Activated CD8-positive, alpha-beta memory T cell treated with anti-CD3 and anti-CD28 coated beads, Interleukin-2, amount 50 U/mL, for 24 hours (primary cell): ENCODE results near the gene FBXW7.

ENCODE experiments used
- DNase-seq: peaks from one replicate; pipeline ENCODE4 v3.0.0-alpha.2; 2020; ENCODE audit errors: extremely low read depth

FBXW7 gene

DNA sequence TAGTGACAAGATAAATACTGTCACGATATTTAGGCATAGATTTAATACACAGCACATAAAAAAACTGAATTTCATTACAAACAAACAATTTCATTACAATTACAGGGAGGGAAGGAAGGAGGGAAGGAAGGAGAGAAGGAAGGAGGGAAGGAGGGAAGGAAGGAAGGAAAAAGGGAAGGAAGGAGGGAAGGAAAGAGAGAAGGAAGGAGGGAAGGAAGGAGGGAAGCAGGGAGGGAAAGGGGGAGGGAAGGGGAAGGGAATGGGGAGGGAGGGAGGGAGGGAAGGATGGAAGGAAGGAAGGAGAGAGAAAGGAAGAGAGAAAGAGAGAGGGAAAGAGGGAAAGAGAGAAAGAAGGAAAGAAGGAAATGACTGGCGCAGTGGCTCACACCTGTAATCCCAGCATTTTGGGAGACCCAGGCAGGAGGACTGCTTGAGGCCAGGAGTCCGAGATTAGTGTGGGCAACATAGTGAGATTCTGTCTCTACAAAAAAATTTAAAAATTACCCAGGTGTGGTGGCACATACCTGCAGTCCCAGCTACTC, 64.6 kb downstream of the FBXW7 start:
- no peak for DNase-seq

DNA sequence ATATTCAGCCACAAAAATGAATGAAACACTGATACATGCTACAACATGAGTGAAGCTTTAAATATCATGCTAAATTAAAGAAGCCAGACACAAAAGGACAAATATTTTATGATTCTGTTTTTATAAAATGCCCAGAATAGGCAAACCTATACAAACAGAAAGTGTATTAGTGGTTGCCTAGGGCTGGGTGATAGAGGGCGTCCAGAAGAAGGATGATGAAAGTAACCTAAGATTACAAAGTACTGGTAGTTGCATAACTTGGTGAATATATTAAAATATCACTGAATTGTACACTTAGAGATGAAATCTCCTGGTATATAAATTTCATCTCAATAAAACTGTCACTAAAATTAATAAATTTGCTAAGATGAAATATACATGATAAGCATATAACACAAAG, 67.5 kb downstream of the FBXW7 start:
- DNase-seq, result no peak

DNA sequence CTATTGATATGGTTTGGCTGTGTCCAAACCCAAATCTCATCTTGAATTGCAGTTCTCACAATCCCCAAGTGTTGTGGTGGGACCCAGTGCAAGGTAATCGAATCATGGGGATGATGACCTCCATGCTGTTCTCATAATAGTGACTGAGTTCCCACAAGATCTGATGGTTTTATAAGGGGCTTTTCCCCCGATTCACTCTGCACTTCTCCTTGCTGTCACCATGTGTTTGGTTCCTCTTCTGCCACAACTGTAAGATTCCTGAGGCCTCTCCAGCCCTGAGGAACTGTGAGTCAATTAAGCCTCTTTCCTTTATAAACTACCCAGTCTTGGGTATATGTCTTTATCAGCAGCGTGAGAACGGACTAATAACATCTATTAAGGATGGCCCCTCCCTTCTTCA, 68.8 kb downstream of the FBXW7 start:
- no peak for DNase-seq

DNA sequence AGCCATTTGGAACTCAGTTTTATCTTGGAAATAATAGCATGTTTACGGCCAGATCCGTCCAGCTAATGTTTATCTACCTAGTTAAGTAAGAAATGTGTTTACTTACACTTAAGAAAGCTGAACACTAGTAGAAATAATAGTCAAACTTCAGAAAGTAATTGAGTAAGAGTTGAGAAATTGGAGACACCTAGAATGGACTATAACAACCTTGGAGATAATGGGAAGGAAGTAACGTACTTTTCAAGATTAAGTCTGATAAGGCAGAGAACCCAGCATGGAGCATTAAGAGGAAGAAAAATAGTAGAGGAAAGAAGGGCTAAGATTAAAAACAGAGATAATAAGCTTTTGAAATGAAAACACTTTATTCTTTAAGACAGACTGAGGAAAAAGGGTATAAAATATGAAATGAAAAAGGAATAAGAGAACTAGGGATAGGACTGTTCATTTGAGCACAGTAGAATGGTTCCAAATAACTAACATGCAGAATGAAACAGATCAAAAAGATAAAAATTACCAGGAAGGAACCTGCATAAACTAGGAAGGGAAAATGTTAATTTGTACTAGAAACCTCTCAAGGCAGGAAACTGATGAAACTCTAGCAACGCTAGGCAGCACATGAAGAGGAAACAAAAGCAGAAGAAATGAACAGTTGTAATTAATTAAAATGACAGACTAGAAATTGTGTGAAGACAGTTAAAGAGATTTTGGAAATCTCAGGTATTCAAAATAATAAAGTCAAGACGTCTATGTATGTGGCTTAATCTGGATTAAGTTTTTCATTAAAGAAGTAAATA, 71.7 kb downstream of the FBXW7 start:
- no peak for DNase-seq

DNA sequence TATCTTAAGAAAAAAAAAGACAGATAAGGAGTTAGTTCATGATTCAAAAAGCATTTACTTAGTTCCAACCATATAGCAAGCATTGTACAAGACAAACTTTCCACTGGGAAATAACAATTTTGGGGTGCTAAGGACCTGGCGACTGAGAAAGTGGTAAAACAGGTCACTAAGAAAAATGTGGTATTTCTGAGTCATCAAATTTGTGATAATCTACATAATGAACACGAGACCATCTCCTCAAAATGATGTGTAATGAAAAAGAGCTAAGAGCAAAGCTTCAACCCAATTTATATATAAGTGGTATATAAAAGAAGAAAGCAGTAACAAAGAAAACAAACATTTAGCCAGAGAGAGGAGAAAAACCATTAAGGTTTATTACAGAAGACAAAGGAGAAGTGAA, 72.3 kb downstream of the FBXW7 start:
- no peak for DNase-seq

DNA sequence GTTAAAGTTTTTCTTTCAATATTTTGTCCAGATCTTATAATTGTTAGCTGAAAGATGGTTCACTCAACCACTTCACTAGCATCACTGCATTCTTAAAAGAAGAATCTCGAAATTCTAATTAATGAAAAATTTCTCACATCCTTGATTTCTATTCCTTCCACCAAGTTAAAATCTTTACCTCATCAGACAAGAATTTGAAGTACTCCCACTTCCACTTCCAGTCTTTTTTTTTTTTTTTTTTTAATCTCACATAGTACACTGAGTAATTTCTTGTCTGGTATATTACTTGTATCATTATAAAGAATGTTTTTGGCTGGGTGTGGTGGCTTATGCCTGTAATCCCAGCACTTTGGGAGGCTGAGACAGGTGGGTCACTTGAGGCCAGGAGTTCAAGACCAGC, 73.2 kb downstream of the FBXW7 start:
- DNase-seq, result no peak

DNA sequence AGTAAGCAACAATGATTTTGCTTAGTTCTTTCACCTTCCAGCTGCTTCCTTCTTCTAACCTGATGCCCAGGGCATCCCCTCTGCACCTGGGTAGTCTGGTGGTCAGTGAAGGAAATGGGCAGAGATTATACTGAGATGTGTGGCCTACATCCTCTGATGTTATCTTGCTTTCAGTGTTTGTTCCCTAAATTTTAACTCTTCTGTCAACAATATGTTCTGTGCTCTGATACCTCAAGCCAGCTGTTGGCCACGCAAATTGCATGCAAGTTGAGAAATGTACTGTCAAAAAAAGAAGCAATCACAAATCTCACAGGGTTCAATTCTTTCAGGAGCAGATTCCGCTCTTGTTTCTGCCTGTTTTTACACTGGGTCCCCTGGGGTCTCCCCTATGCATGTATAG, 73.8 kb downstream of the FBXW7 start:
- no peak for DNase-seq

DNA sequence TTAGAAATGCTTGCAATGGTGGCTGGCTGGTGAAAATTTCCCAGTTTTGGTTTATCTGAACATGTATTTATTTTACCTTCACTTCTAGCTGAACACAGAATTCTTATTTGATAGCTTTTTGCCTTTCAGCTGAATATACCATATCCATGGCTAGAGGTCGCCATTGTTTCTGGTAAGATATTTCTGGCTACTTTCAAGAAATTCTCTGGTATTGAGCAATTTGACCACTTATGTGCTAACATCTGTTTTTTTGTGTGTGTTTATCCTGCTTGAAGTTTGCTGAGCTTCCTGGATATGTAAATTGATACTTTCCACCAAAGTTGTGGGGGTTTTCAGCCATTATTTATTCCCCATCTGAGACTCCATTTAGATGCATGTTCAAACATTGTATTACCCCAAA, 75.4 kb downstream of the FBXW7 start:
- DNase-seq, result no peak

DNA sequence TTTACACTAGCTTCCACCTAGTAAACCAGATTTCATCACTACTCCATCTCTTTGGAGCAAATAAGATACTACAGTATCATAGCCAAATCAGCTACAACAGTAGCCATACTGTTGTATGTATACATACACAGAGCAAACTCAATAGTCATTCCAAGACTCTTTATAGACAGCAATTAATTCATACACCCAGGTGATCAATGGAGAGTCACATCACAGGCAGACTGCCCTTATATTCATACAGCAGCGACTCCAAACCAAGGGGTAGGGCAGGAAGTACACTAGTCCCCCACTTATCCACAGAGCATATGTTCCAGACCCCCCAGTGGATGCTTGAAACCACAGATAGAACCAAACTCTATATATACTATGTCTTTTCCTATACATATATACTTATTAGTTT, 76.6 kb downstream of the FBXW7 start:
- DNase-seq, result no peak

DNA sequence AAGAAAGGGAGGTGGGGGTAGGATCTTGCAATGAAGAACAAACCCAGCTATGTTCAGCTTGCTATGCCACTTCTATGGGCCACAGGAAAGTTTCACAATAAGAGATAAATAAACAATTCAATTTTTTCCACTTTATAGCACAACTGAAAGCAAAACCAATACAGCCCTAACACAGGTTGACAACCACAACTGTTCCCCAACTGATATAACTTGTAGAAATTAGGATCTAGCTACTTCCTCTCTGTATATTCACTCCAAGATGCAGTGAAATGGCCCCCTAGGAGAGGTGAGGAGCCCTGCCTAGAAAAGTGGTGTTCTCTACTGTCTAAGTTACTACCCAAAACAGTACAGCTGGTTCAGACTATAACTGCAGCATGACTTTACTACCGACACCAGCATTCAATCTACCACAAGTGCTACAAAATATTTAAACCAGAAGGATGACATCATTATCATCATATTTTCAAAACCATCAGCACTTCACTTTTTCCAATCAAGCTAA, 77.0 kb downstream of the FBXW7 start:
- DNase-seq, result no peak

DNA sequence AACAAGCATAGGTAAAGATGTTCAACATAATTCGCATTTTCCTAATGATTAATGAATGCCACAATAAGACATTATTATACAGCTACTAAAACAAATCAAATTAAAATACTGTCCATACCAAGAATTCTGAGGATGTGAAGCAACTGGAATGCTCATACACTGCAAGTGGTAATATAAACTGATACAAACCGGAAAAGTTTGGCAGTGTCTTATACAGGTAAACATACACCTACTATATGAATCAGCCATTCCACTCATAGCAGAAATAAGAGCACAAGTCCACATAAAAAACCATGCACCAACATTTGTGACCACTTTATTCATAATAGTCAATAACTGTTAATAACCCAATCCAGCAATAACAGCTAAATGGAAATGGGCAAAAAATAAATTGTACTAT, 79.3 kb downstream of the FBXW7 start:
- no peak for DNase-seq

DNA sequence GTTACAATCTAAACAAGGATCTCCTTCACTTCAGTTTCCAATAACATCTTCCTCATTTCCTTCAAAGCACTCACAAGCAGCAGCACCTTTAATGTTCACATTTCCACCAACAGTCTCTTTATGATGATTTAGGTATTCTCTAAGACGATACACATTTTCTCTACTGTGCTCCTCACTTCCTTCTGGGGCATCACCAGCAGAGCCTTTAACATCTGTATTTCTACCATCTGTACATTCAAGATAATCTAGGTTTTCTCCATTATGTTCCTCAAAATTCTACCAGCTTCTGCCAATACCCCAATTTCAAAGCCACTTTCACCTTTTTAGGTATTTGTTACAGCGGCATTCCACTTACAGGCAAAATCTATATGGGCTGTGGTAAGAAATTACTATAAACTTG, 80.6 kb downstream of the FBXW7 start:
- DNase-seq, result no peak

DNA sequence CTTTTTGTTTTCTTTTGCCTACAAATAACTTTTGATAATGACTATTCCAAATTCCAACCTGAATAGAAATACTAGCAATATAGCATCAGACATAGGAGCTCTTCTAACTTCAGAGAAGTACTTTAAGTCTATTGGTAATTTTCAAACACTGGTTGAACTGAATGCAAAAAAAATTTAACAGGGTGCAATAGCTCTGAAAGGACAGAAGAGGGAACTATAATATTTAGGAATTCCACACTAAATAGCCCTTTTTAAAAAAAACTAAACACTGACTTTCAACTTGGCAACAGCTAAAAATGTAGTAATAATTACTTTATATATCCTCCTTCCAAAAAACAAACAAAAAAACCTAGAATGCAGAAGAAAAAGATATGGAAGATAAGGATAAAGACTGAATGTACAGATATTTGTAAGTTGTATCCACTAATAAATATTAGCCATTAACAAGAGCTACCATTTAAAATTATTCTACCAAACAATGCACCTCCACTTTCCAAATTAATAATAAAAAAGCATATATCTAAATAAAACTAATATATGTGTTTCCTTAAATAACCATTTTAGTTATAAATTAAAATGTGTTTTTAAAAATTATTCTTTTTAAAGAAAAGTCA, 81.4 kb downstream of the FBXW7 start:
- DNase-seq, result no peak

DNA sequence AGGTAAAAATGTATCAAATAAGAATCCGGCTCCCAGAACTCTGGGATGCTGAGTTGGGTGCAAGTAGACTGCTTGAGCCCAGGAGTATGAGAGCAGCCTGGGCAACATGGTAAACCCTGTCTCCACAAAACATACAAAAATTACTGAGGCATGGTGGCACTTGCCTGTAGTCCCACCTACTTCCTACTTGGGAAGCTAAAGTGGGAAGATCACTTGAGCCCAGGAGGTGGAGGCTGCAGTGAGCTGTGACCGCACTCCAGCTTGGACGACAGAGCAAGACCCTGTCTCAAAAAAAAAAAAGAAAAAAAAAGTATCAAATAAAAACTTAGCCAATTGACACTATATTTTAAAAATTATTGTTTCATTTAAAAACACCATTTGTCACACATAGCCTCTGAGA, 84.4 kb downstream of the FBXW7 start:
- no peak for DNase-seq

DNA sequence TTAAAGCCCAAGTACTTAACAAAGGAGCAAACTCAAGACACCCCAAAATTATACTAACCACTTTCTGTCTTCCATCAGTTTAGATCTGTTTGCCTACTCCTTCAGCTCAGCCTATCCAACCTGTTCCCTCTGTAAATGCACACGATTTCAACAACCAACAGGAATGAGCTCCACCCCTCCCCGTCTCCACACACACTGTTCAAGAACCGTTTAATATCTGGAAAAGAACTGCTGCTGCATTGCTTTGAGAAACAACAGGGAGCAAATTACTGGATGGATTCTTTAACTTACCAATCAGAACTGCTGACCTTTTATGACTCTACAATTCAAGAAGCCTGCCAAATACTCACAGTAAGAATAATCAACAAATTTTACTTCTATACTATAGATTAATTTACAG, 87.0 kb downstream of the FBXW7 start:
- DNase-seq, result no peak

DNA sequence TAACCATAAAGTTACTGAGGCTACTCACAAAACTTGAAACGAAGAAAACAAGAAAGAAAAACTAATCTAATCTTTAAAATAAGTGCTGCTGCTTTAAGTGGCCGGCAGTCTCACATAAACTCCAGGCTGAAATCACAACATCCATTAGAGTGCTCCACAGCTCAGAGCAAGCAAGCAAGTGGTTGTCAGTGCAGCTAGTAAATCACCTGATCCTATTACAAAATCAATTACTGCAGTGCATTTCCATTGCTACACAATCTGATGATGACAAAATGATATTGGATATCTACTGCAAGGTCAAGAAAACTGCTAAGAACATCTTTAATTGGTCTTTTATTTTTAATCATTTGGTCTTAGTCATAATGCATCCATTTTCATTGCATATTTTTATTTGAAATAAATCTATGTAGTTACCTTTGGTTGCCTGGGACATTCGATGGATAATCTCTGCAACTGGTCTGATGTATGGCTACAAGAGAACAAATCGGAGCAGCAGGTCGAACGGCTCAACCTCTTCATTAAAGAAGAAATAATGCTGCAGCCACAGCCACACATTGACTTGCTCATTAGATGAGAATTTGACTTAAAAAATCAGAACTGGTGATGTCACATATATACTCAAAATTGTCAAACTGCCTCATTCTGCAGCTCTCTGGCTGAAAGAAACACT, 87.7 kb downstream of the FBXW7 start:
- no peak for DNase-seq

DNA sequence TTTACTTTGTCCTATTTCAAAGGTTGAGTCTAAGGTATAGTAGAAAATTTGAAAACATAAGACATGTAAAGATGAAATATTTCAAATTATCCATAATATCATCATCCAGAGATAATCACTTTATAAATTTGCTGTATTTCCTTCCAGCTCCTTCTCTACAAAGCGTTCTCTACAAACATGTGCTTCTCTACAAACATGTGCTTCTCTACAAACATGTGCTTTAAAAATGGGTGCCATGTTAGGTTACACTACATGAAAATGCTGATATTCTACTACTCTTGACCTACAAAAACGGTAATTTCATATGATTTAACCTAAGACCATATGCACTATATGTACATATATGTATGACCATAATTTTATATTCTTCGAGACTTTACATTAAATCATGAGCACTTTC, 92.0 kb downstream of the FBXW7 start:
- DNase-seq, result no peak

DNA sequence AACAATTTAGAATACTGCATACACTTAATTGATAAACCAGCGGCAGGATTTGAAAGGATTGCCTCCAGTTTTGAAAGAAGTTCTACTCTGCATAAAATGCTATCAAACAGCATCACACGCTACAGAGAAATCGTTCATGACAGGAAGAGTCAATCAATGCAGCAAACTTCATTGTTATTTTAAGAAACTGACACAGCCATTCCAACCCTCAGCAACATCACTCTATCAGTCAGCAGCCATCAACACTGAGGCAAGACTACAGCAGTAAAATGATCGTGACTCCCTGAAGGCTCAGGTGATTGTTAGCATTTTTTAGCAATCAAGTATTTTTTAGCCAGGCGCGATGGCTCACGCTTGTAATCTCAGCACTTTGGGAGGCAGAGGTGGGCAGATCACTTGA, 98.3 kb downstream of the FBXW7 start:
- DNase-seq, result no peak

DNA sequence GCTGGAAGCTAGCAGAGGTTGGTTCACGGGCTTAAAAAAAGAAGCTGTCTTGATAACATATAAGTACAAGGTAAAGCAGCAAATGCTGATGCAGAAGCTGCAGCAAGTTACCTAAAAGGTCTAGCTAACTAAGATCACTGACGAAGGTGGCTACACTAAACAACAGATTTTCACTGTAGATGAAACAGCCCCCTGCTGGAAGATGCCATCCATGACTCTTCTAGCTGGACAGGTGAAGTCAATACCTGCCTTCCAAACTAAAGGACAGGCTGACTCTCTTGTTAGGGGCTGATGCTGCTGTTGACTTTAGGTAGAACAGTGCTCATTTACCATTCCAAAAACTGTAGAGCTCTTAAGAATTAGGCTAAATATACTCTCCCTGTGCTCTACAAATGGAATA, 99.5 kb downstream of the FBXW7 start:
- DNase-seq, result no peak

DNA sequence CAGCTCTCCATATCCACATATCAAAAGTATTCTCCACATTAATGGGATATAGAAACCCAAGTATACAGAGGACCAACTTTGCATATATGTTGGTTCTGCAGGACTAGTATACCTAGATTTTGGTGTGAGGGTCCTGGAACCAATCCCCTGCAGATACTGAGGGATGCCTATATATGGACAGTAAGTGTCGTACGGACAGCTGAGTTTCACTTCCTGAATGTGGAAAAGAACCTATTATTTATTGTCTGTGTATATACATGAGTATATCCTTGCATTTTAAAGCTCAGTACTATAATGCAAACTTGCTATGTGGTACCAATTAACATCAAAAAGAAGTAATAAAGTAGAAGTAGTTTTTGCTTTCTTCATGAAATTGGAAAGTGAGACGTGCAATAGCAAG, 101.9 kb downstream of the FBXW7 start:
- no peak for DNase-seq

DNA sequence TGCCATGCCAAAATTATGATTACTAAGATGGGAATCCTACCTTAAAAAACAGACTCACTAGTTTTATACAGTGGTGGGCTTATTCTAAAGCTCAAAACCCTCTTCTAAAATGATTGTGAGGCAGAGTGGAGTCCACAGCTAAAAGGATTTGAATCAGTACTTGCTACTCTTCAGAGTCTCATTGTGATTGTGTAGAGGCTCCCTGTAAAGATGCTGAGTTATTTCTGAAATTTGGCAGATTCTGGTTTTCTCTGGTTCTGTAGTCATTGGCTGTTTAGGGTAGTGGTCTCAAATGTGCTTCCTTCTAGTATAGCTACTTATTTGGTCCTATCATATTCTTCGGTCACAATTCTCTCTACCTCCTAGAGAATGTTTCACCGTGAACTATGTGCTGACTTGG, 104.1 kb downstream of the FBXW7 start:
- no peak for DNase-seq

DNA sequence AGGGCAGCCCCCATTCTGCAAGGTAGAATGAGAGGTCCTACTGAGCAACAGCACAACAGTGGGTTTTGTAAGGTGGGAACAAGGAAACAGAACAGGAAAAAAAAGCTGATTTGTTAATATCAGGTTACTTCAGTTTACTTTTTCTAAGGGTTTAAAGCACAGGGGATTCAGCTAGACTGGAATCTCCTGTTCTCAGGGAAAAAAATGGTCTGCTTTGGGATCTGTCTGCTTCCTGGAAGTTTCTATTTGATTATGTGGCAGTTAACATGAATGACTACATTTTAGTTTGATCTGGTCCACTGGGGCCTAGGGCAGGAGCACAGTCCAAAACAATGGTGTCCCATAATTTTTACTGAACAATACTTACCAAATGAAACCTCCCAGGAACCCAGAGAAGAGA, 104.6 kb downstream of the FBXW7 start:
- no peak for DNase-seq

DNA sequence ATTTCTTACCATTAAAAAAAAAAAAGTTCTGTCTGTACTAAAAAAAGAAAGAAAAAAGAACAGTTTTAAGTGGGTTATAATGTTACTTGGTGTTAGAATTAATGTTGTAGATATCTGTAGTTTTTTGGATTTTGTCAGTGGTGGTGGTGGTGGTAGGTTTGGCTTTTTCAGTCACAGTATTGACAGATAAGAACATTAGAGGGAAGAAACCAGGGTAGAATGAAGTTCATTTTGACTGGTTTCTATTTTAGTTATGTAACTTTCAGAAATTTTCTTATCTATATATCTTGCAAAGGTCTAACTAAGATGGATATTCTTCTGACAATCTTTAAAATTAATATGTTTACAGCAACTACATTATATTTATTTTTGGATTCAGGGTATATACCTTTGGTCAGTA, 105.4 kb downstream of the FBXW7 start:
- no peak for DNase-seq
